HCT116 (cell line): ENCODE data around the gene EVA1A. TPM values are rescaled to one million over a fixed set of nuclear protein-coding genes. Genes with fewer than 3 reads are reported as not detected.

ENCODE experiments used
- ATAC-seq: fragments of 200-7000 bp; cut with Tn5 transposase; 2 replicates; pipeline ENCODE4 v1.9.1; 2020; ENCODE audit warnings: mild to moderate bottlenecking, moderate library complexity
- BruUV-seq: library from RNA; stranded (reverse); fragments of 400-500 nt; replicated peaks from 2 replicates; lab custom pipeline; 2021; lab: Mats Ljungman, UMichigan
- CTCF ChIA-PET: fragments of 300-600 bp; sonication (Branson Sonifier 250); formaldehyde crosslinking; loops from one replicate; lab custom pipeline; 2021; ENCODE audit warnings: antibody characterized with exemption; lab: Charles Lee
- POLR2A ChIA-PET: fragments of 300-600, 350-600 bp; sonication (Branson Sonifier 250); formaldehyde crosslinking; loops from one replicate; lab custom pipeline; 2021; ENCODE audit warnings: antibody characterized with exemption; lab: Charles Lee
- RAD21 ChIA-PET, 2 experiments: fragments of 300-600 bp; sonication (Branson Sonifier 250); formaldehyde crosslinking; loops; one replicate each; lab custom pipeline; 2023; ENCODE audit warnings: low total read pairs in 2 of 2; ENCODE audit not compliant: uncharacterized antibody in 2 of 2, unreplicated experiment in 2 of 2, low non-redundant PET in 1 of 2; lab: Charles Lee
- DNase-seq: peaks from one replicate; pipeline ENCODE4 v3.0.0-alpha.2; 2010; ENCODE audit warnings: low read depth, low spot score
- H2AFZ ChIP-seq: fragments of 200-600 bp; shearing (Covaris generic), sonication (generic); 2 replicates; pipeline ENCODE4 v1.6.1; 2017; ENCODE audit warnings: low read depth, mixed run types, mixed read lengths, antibody characterized with exemption, low read length; ENCODE audit not compliant: poor library complexity, severe bottlenecking
- H3K27ac ChIP-seq: 2 replicates; pipeline ENCODE4 v1.5.1; 2012; ENCODE audit warnings: low read depth, low read length
- H3K27me3 ChIP-seq: fragments of 200-600 bp; sonication (generic); 2 replicates; pipeline ENCODE4 v1.6.1; 2016; ENCODE audit warnings: mixed run types, low read length, mixed read lengths; ENCODE audit not compliant: insufficient read depth
- H3K36me3 ChIP-seq, 2 experiments: fragments of 200-500 bp in 1 of 2; fragments of 200-600 bp in 1 of 2; sonication (Bioruptor generic) in 1 of 2; sonication (generic) in 1 of 2; 2 replicates each; pipeline versions ENCODE4 v1.5.1 to v1.6.1; 2014 to 2016; ENCODE audit warnings: low read length in 2 of 2, inconsistent platforms in 1 of 2, mixed read lengths in 1 of 2, mixed run types in 1 of 2; ENCODE audit not compliant: insufficient read depth in 2 of 2, control insufficient read depth in 1 of 2
- H3K4me1 ChIP-seq, 2 experiments: fragments of 200-600 bp in 1 of 2; sonication (generic) in 1 of 2; 2 replicates each; pipeline versions ENCODE4 v1.5.1 to v1.6.1; 2012 to 2017; ENCODE audit warnings: low read length in 2 of 2, inconsistent platforms in 1 of 2, mild to moderate bottlenecking in 1 of 2, mixed read lengths in 1 of 2, mixed run types in 1 of 2, moderate library complexity in 1 of 2; ENCODE audit not compliant: insufficient read depth in 2 of 2, control insufficient read depth in 1 of 2
- H3K4me2 ChIP-seq: fragments of 200-600 bp; sonication (generic); 2 replicates; pipeline ENCODE4 v1.6.1; 2017; ENCODE audit warnings: mixed run types, low read length, mixed read lengths
- H3K4me3 ChIP-seq, 2 experiments: fragments of 200-600 bp in 1 of 2; sonication (generic) in 1 of 2; replicated peaks in 1 of 2; 2 replicates each; pipeline ENCODE4 v1.5.1; 2011 to 2016; ENCODE audit warnings: low read length in 2 of 2, control low read depth in 1 of 2, low read depth in 1 of 2, mild to moderate bottlenecking in 1 of 2, mixed read lengths in 1 of 2, mixed run types in 1 of 2
- H3K79me2 ChIP-seq: fragments of 200-600 bp; sonication (generic); 2 replicates; pipeline ENCODE4 v1.6.1; 2017; ENCODE audit warnings: mild to moderate bottlenecking, mixed run types, low read length, moderate library complexity, mixed read lengths; ENCODE audit not compliant: insufficient read depth
- H3K9ac ChIP-seq: fragments of 200-600 bp; sonication (generic); 2 replicates; pipeline ENCODE4 v1.6.1; 2016; ENCODE audit warnings: low read length, mixed read lengths
- H3K9me2 ChIP-seq: fragments of 200-600 bp; sonication (generic), shearing (Covaris generic); 2 replicates; pipeline ENCODE4 v1.6.1; 2017; ENCODE audit warnings: mixed run types, mild to moderate bottlenecking, moderate library complexity; ENCODE audit not compliant: insufficient read depth
- H3K9me3 ChIP-seq, 2 experiments: fragments of 200-500 bp in 1 of 2; fragments of 200-600 bp in 1 of 2; sonication (Bioruptor generic) in 1 of 2; sonication (generic) in 1 of 2; 2 replicates each; pipeline ENCODE4 v1.6.1; 2014 to 2017; ENCODE audit warnings: low read length in 2 of 2, mixed read lengths in 2 of 2, inconsistent platforms in 1 of 2, low read depth in 1 of 2, mild to moderate bottlenecking in 1 of 2, mixed run types in 1 of 2, moderate library complexity in 1 of 2; ENCODE audit not compliant: control insufficient read depth in 1 of 2, insufficient read depth in 1 of 2
- H4K20me1 ChIP-seq: fragments of 200-600 bp; sonication (generic), shearing (Covaris generic); 2 replicates; pipeline ENCODE4 v1.6.1; 2017; ENCODE audit warnings: mixed run types, mild to moderate bottlenecking, moderate library complexity; ENCODE audit not compliant: insufficient read depth
- CBX3 ChIP-seq: IDR thresholded peaks from 2 replicates; pipeline ENCODE4 v1.6.1; 2012; ENCODE audit warnings: low read depth
- EGR1 ChIP-seq: IDR thresholded peaks from 2 replicates; pipeline ENCODE4 v1.6.1; 2012; ENCODE audit warnings: low read depth
- ELF1 ChIP-seq: IDR thresholded peaks from 2 replicates; pipeline ENCODE4 v1.6.1; 2012; ENCODE audit warnings: low read depth, borderline replicate concordance
- JUND ChIP-seq: IDR thresholded peaks from 2 replicates; pipeline ENCODE4 v1.6.1; 2012
- POLR2A ChIP-seq: IDR thresholded peaks from 2 replicates; pipeline ENCODE4 v1.7.0; 2011; ENCODE audit warnings: borderline replicate concordance; ENCODE audit not compliant: insufficient read depth, insufficient read length; ENCODE audit errors: extremely low read depth
- RAD21 ChIP-seq: IDR thresholded peaks from 2 replicates; pipeline ENCODE4 v1.6.1; 2012; ENCODE audit warnings: low read depth, mild to moderate bottlenecking
- TCF7L2 ChIP-seq: IDR thresholded peaks from 2 replicates; pipeline ENCODE4 v1.7.0; 2011; ENCODE audit warnings: borderline replicate concordance, inconsistent platforms; ENCODE audit not compliant: insufficient read depth, insufficient read length; ENCODE audit errors: extremely low read depth
- intact Hi-C: fragments of 100-400 bp; cut with micrococcal nuclease; formaldehyde crosslinking; loops from 2 replicates; pipeline ENCODE4 v1.10.0; 2022
- total RNA-seq: library from RNA; stranded (reverse); gene quantifications from one replicate; pipeline ENCODE4 v1.2.1, GENCODE V29; 2021; ENCODE audit not compliant: unreplicated experiment
- TF ChIP-seq, protein P1 (sequence below): IDR thresholded peaks from 2 replicates; pipeline ENCODE4 v1.6.1; 2012
- TF ChIP-seq, protein P2 (sequence below): IDR thresholded peaks from 2 replicates; pipeline ENCODE4 v1.6.1; 2011; ENCODE audit warnings: mild to moderate bottlenecking, low read length, moderate library complexity; ENCODE audit not compliant: insufficient replicate concordance; ENCODE audit errors: extremely low read depth

The EVA1A gene
- total RNA-seq, 1 experiment from 2014 or later: 2.8 TPM

DNA sequence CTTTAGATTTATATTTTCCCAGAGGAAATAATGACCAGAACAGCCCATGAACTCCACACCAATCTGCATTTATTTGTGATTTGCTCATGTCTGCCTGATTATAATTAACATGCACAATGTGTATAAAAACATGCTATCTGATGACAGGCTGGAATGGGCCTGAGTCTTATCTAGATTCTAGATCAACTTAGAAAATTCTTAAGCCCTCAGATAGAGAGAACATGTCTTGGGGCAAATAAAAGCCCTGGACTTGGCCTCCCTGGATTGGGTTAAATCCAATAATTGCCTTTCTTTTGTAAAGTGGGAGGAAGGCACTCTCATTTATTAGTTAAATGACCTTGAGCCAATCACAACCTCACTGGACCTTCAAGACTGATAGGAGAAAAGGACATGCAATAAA, 61.8 kb downstream of the EVA1A start:
- no peaks in the 10 kb centered on the region for H3K9me3 ChIP-seq
- ChIA-PET CTCF (no interaction called here), RAD21 (no interaction called here), POLR2A (no interaction called here)
- H3K9me2 ChIP-seq: no peaks in the 10 kb centered on the region
- ATAC-seq: no peak
- no peaks in the 10 kb centered on the region for H3K79me2 ChIP-seq
- H3K4me3 ChIP-seq: no peak overlapping the region
- no peak for DNase-seq
- no peak overlapping the region for H3K27ac ChIP-seq
- TF ChIP-seq CBX3: no peak
- no peak for TF ChIP-seq ELF1
- TF ChIP-seq, protein P1, sequence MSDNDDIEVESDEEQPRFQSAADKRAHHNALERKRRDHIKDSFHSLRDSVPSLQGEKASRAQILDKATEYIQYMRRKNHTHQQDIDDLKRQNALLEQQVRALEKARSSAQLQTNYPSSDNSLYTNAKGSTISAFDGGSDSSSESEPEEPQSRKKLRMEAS: no peak
- TF ChIP-seq RAD21: no peak
- TF ChIP-seq, protein P2, sequence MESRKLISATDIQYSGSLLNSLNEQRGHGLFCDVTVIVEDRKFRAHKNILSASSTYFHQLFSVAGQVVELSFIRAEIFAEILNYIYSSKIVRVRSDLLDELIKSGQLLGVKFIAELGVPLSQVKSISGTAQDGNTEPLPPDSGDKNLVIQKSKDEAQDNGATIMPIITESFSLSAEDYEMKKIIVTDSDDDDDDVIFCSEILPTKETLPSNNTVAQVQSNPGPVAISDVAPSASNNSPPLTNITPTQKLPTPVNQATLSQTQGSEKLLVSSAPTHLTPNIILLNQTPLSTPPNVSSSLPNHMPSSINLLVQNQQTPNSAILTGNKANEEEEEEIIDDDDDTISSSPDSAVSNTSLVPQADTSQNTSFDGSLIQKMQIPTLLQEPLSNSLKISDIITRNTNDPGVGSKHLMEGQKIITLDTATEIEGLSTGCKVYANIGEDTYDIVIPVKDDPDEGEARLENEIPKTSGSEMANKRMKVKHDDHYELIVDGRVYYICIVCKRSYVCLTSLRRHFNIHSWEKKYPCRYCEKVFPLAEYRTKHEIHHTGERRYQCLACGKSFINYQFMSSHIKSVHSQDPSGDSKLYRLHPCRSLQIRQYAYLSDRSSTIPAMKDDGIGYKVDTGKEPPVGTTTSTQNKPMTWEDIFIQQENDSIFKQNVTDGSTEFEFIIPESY: no peak
- TF ChIP-seq EGR1: no peak
- TF ChIP-seq POLR2A: no peak
- no peak for TF ChIP-seq TCF7L2
- no peaks in the 10 kb centered on the region for H3K4me1 ChIP-seq
- no peaks in the 10 kb centered on the region for H3K36me3 ChIP-seq
- no peak overlapping the region for H2AFZ ChIP-seq
- intact Hi-C loops: no loop called here
- H3K27me3 ChIP-seq: no peaks in the 10 kb centered on the region
- no peak overlapping the region for H3K9ac ChIP-seq
- no peak overlapping the region for H3K4me2 ChIP-seq
- H4K20me1 ChIP-seq: no peaks in the 10 kb centered on the region
- no TSS peak for BruUV-seq

DNA sequence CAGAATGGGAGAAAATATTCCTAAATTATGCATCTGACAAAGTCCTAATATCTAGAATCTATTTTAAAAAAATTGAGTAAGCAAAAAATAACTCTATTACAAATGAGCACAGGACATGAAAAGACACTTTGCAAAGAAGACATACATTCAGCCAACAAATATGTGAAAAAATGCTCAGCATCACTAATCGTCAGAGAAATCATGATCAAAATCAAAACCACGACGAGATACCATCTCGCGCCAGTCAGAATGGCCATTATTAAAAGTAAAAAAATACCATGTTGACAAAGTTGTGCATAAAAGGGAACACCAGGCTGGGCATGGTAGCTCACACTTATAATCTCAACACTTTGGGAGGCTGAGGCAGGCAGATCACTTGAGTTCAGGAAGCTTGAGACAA, 63.5 kb downstream of the EVA1A start:
- no peaks in the 10 kb centered on the region for H3K36me3 ChIP-seq
- DNase-seq (no peak), ATAC-seq (no peak)
- no peaks in the 10 kb centered on the region for H3K9me2 ChIP-seq
- no peak overlapping the region for H2AFZ ChIP-seq
- H4K20me1 ChIP-seq: no peaks in the 10 kb centered on the region
- intact Hi-C loops: no loop called here
- H3K9me3 ChIP-seq: no peaks in the 10 kb centered on the region
- TF ChIP-seq RAD21 (no peak), JUND (no peak)
- TF ChIP-seq, all 23 proteins: peak for 0
- Histone ChIP-seq H3K4me1 (no peaks in the 10 kb centered on the region), H3K4me3 (no peak overlapping the region), H3K9ac (no peak overlapping the region), H3K27me3 (no peaks in the 10 kb centered on the region), H3K27ac (no peak overlapping the region), H3K79me2 (no peaks in the 10 kb centered on the region), H3K4me2 (no peak overlapping the region)
- ChIA-PET RAD21 (no interaction called here), POLR2A (no interaction called here), CTCF (no interaction called here)
- BruUV-seq: no TSS peak
